ENCODE results near the gene KHDC1L.

- TF ChIP-seq EZH2 (IDR thresholded peaks at IDR 0.05; ENCODE audit: low read depth), result no peak
- TF ChIP-seq CTCF (conservative IDR thresholded peaks at IDR 0.05), result no peak
These were observed 21.0 kb downstream of the KHDC1L start for GRCh38 chr6:73204252-73204651.

All from PC-9 (cell line).